ENCODE results near the gene PRSS8.

The PRSS8 gene

DNA sequence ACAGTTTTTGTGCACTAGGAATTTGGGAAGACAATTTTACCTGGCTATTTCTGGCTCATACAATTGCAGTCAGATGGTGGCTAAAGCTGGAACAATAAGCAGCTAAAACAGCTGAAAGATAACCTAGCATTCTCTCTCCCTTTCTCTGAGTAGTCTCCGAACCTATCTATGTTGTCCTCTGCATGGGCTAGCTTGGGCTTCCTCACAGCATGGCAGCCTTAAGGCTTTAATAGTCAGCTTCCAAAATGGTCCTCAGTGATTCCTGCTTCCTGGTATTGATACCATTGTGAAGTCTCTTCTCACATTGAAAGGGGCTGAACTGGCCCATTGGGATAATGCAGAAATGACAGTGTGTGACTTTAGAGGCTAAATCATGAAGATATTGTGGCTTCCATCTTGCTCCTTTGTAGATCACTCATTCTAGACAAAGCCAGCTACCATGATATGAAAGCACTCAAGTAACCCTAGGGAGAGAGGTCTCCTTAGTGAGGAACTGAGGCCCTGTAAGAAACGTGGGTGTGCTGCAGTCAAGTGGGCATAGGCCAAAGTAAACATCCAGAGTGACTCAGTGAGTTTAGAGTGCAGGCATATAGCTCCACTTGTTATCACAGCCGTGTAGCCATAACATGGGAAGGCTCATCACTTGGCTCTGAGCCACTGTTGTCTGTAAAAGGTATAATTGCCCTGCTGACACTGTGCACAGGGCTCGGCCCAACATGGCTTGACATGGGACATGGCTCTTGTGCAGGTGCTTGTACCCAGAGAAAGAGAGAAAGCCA lies 35.5 kb downstream of the PRSS8 start:
- DNase-seq: no peak

DNA sequence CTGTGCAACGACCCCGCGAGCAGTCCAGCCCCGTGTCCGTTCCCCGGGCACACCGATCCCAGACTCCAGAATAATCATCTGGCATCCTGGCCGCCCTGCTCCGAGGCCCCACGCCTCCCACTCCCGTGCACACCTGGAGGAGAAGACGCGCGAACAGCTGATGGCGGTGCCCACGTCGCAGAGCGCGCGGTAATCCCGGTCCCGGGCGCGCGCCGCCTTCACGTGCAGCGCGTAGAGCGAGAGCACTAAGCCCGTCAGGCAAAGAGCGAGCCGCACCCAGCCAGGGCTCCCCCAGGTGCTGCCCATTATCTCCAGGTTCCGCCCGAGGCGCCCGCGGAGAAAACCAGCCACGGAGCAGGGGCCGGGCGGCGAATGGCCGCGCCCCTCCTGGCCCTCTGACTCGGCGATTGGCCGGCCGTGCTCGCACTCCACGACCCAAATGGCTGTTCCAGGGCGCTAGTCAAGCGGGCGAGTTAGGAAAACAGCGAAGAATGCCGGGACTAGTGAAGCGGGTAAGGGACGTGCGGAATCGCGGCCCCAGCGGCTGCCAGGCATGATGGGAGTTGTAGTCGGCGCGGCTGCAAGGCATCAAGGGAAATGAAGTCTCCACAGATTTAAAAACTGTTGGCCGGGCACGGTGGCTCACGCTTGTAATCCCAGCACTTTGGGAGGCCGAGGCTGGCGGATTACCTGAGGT lies 41.0 kb downstream of the PRSS8 start, which contains the start of gene VKORC1:
Gene VKORC1 (minus strand): TSS at position 374 of the 697 bp plus-strand sequence. CDS start 68 bp downstream, at position 306.
- peak; percentile 99 for DNase-seq

DNA sequence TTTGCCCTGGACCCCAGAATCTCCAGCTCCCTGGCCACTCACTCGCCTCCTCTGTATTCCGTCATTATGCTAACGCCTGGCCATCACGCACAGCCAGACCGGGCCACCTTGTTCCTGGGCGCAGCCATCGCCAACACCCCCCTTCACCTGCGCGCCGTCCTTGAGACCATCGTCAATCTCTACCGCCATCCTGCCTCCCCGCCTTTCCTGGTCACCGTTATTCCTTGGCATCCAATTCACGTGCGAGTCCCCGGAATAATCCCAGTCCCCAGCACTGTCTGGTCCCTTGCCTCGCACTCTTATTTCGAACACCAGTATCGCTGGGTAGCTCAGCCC lies 41.5 kb downstream of the PRSS8 start:
- peak; percentile 61 for DNase-seq

DNA sequence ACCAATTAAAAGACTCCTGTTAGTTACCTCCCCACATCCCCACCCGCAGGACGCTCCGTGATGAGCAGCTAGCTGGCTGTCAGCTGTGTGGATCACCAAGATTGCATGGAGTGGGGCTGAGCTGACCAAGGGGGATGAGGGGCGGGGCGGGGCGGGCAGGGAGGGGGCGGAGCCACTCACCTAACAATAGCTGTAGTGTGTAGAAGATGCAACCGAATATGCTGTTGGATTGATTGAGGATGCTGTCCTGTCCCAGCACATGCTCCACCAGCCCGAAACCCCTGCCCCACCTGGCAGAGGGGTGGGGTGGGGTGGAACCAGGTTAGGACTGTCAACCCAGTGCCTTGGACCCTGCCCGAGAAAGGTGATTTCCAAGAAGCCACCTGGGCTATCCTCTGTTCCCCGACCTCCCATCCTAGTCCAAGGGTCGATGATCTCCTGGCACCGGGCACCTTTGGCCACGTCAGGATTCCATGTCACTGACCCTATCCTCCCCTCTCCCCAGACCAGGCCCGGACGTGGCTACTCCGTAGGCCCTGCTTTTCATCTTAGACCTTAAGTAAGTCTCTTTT lies 42.3 kb downstream of the PRSS8 start:
- DNase-seq: peak; percentile 91

DNA sequence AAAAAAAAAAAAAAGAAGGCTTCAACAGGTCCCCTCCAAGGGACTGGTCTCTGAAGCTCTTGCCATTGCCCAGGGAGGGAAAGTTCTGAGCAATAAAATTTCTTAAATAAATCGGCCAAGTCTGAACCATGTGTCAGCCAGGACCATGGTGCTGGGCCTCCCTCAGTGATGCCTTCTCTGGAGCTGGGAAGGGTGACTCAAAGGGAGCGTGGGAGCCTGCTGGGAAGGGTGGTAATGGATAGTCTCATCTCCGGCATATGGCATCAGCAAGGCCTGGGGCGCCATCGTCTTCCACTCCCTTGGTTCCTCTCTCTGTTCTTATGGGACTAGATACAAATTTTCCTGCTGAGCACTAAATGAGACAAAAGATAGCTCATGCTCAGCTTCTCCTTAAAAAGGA lies 43.2 kb downstream of the PRSS8 start:
- no peak for DNase-seq

DNA sequence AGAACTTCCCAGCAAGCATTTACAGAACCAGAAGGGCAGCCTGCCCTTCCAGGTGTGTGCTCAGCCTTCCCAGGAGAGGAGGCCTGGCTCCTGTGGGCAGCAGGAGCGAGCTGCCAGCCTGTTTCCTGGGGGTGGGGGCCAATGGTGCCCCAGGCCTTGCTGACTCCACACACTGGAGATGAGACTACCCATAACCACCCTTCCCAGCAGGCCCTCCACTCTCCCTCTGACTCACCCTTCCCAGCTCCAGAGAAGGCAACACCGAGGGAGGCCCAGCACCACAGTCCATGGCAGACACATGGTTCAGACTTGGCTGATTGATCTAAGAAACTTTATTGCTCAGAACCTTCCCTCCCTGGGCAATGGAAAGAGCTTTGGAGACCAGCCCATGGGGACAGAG lies 45.0 kb downstream of the PRSS8 start:
- DNase-seq: peak; percentile 55

DNA sequence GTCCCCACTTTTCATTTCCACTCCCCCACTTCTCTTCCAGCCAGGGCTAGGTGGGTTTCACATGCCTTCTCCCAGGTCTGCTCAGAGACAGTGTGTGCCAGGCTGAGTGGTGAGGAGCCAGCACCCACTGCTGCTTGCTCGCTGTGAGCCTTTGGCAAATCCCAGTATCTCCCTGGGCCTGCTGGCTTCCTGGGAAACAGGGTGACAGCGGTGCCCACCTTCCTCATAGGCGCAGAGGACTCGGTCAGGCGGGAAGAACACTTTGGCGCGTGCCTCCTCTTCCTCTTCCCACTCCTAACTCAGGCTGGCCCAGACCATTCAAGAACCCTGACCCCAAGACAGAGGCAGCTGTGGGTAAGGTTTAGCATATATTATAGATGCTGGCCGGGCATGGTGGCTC lies 46.3 kb downstream of the PRSS8 start:
- DNase-seq: no peak

DNA sequence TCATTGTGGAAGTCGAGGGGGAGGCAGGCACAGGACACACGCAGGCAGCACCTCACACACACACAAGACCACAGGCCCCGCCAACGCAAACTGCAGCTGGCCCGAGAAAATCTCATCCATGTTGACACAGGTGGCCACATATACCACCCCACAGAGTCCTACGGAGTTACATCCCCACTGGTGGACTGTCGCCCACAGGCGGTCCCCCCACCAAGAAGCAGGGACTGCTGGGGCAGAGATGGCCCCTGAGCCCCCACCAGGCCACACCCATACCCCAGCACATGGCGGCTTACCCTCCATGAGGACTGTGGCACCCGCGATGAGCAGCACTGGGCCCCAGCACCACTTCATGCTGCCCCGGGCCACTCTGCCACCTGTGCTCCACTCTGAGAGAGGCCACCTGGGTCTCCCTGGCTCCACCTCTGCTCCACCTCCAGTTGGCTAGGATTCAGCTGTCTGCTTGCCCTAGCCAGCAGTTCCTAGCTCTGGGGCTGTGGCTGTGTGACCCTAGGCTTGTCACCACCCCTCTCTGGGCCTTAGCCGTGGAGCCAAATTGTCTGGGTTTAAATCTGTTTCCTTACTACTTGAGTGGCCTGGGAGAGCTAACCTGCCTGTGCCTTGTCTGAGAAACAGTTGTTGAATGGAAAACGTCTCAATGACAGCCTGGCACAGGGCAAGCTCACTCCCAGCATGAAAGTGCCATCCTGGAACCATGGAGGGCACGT lies 46.9 kb downstream of the PRSS8 start, which contains the start of gene PRSS53:
Gene PRSS53 (minus strand): TSS at position 485 of the 725 bp plus-strand sequence. CDS start 134 bp downstream, at position 351.
- no peak for DNase-seq

DNA sequence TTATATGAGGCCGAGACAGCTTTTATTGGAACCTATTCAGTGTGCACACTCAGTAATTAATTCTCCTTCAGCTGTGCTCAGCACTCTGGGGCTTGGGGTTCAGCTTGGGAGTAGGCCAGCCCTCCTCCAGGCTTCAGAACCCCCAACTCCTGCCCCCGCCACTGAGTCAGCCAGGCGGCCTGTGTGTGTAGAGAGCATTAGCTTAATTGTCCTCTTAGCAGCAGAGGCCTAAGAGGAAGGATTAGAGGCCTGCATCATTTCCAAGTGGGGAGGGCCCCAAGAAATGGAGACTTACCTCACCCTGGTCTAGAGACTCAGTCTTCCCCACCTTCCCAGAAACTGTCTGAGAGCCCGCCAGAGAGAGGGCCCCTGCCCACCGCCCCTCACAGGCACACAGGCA lies 47.6 kb downstream of the PRSS8 start:
- DNase-seq: no peak

DNA sequence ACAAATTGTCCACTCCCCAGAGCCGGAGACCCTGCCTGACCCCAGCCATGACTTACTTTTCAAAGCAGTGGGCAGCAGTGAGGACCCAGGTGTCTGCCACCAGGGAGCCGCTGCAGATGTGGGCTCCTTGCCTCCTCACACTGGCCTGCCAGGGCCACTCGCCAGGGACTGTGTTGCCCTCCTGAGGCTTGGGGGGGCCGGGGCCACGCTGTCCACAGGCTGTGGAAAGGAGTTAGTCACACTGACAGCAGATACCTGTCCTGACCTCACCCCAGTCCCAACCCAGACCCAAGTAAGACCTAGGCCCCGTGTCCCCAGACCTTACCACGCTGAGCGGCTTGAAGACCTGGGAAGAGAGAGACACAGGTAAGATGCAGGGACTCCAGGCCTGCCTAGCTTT lies 48.0 kb downstream of the PRSS8 start:
- DNase-seq: no peak

DNA sequence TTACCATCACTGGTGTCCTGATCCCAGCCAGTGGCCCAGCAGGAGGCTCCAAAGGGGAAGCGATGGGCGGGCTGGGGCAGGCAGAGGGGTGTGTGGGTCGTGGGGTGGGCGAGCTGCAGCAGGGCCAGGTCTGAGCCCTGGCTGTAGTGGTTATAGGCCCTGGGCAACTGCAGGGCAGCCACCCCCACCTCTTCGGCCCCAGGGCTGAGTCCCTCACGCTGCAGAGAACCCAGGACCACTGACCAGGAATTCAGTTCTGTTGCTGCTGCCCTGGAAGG lies 49.0 kb downstream of the PRSS8 start:
- DNase-seq: peak; percentile 52

DNA sequence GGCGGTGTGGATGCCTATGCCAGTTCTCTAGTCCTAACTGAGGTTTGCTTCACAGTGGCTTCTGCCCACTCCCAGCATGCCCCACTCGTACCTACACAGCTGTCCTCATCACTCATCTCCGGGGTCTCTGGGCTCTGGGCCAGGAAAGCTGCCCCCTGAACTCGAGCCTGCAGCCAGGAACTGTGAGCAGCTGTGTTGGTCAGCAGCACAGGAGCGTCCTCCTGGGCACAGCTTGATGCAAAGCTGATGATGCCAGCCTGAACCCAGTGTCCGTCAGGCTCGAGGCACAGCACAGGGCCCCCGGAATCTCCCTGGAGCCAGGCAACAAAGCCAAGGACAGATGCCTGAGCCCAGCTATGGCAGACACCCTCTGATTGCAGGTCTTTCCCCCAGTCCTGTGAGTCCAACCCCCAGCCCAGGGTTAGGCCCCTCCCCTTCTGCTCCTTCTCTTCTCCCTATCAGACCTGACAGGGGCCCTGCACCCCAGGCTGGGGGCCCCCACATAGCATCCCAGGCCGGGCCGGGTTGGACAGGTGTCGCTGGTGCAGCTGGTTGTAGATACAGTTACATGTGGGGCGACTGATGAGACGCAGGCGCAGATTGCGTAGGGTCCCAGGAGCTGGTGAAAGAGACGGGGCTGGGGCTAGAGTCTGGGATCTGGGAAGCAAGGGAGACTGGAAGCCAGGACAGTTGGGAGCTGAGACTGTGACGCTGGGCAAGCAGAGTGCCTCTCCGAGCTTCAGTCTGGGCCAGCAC lies 49.5 kb downstream of the PRSS8 start:
- DNase-seq: peak; percentile 51

DNA sequence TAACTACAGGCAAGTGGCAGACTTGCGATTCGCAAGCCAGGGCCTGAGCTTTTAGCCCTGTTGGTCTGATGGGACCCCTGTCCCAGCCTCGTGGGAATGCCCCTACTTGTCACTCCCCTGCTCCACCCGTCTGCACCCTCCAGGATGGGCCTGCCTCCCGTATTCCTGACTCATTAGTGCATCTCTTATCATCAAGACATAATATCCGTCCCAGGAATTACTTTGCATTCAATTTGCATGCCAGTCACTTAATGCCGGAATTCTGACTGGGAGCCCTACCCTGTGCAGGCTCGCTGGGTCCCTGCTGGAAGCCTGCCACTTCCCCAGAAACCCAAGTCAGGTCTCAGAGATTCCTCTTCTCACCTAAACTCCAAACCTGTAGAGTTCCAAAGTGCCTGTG lies 50.1 kb downstream of the PRSS8 start:
- DNase-seq: no peak

DNA sequence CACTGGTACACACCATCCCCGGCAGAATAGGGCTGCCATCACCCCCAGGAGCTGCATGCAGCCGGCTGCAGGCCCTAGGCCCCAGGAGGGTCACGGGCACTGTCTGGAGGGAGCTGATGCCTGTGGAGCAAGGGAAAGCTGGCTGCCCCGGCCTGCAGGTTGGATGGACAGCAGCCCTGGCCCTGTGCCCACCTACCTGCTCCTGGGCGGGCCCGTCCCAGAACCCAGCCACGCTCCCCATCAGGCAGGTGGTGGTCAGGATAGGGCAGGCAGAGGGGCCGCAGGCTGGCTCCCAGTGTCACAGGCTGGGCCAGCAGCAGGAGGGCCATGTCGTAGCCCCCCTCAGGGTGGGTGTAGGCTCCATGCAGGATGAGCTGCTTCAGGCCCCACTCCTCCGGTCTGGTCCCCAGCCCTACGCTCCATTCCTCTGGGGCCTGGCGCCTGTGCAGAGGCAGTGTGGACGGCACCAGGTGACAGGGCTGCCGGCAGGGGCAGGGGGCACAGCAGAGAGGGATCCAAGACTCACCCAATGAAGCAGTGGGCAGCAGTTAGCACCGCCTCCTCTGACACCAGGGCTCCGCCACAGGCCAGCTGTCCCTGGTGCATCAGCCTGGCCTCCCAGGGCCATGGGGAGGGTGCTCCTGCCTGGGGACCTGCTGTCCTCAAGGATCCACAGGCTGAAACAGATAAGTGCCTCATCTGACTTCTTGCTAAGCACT lies 50.8 kb downstream of the PRSS8 start:
- peak; percentile 56 for DNase-seq

DNA sequence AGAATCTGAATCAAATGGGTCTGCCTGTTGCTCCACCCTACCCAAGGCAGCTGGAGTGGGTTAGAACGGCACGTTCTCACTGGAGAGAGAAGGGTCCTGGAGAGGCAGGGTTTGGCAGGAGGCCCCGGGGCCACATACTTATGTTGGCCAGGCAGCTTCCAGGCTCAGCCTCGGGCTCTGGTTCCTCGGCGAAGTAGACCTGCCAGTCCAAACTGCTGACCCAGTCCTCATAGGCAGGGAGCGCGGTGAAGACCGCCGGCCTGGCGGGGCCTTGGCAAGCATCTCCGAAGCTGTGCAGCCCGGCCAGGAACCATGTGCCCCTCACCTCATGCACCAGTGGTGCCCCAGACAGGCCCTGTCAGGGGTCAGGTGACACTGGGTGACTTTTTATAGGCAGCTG lies 51.5 kb downstream of the PRSS8 start:
- DNase-seq: no peak

DNA sequence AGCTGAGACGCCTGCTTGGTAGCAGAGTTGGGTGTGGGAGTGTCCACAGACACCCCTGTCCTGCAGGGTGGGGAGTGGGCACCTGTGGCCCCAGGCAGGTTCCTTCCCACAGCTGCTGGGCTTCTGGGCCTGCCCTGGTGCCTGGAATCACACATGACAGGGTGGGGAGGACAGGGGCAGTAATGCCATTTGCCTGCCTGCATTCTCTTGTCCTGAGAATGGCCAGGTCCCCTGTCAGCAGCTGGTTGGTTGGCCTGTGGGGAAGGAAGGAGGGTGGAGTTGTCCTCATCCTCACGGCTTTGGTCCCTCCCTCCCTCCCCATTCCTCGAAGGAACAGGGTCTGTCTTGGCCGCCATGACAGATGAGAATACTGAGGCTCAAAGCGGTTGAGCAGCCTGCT lies 52.0 kb downstream of the PRSS8 start:
- DNase-seq: peak; percentile 56

DNA sequence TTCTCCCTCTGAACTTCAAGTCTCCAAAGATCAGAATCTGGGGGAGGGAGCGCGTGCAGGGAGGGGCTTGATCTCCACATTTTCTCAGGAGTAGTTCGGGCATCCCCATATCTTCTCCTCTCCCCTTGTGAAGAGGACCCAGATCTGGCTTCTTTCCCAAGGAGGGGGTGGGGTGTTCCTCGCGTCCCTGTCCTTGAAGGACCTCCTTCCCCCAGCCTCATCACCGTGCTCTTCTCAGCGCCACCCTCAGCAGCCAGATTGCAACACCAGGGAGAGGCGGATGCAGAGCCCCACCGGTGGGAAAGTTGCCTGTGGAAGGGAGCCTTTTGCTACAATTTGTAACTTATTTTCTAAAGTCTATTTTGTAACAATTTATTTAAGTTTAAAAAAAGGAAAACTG lies 52.4 kb downstream of the PRSS8 start:
- DNase-seq: no peak

DNA sequence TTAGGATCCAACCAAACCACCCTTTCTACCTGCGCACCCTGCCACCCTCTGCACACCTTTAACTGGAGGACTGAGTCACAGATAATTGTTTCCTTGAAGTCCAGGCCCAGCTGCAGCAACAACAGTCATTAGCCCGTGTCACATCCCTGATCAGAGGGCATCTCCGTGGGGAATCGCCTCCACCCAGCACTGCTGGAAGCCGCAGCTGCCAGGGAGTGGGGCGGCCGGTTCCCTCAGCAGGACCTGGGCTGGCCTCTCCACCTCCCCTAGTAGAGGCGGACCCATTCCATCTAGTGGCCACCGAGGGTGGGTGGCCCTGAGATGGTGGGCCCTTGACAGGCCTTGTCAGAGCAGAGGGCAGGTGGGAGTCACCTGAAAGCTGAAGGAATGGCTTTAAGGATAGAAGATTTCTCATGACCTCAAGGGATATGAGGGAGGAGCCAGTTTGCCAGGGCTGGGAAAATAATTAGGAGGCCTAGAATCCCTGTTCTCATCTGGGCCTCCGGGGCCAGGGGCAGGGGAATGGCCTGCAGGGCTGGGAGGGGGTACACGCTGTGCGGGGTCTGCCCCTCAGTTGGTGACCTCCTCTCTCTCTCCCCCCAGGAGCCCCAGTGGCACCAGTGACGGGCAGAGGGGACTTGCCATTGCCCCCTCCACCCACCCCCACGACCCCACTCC lies 53.0 kb downstream of the PRSS8 start:
- DNase-seq: no peak
